Epidermal melanocyte (primary cell): ENCODE measurements around the gene ALKBH5.

Source experiments
- DNase-seq: peaks from one replicate; pipeline ENCODE4 v3.0.0; 2011; ENCODE audit warnings: low spot score; ENCODE audit not compliant: insufficient read length

ALKBH5 gene

GRCh38 chr17:18218756-18219415, 35.3 kb downstream of the ALKBH5 start:
- DNase-seq: no peak

GRCh38 chr17:18224053-18224386, 40.4 kb downstream of the ALKBH5 start:
- DNase-seq: no peak

GRCh38 chr17:18224387-18225120, 40.9 kb downstream of the ALKBH5 start:
- DNase-seq: no peak

GRCh38 chr17:18225121-18225641, 41.6 kb downstream of the ALKBH5 start, which contains the start of gene LLGL1:
LLGL1 (plus strand) TSS chr17:18225635; CDS start chr17:18225683, 48 bp downstream.
- peak; percentile 99 for DNase-seq

- no peak for DNase-seq
These were observed 42.1 kb downstream of the ALKBH5 start for GRCh38 chr17:18225642-18226283.

GRCh38 chr17:18226284-18226945, 42.8 kb downstream of the ALKBH5 start:
- no peak for DNase-seq

GRCh38 chr17:18227635-18228034, 44.0 kb downstream of the ALKBH5 start:
- DNase-seq: no peak

GRCh38 chr17:18228176-18228682, 44.6 kb downstream of the ALKBH5 start:
- no peak for DNase-seq

- DNase-seq: no peak
These were observed 45.6 kb downstream of the ALKBH5 start for GRCh38 chr17:18229254-18229653.

GRCh38 chr17:18229771-18230170, 46.1 kb downstream of the ALKBH5 start:
- no peak for DNase-seq

- no peak for DNase-seq
These were observed 46.9 kb downstream of the ALKBH5 start for GRCh38 chr17:18230288-18231141.

- DNase-seq: no peak
These were observed 47.5 kb downstream of the ALKBH5 start for GRCh38 chr17:18231164-18231563.

- no peak for DNase-seq
These were observed 50.3 kb downstream of the ALKBH5 start for GRCh38 chr17:18233803-18234518.

- DNase-seq: no peak
These were observed 51.3 kb downstream of the ALKBH5 start for GRCh38 chr17:18234853-18235380.

GRCh38 chr17:18235743-18236256, 52.2 kb downstream of the ALKBH5 start:
- DNase-seq: no peak

GRCh38 chr17:18236494-18236893, 52.9 kb downstream of the ALKBH5 start:
- DNase-seq: no peak

GRCh38 chr17:18237461-18237860, 53.8 kb downstream of the ALKBH5 start:
- DNase-seq: no peak

GRCh38 chr17:18238299-18238698, 54.7 kb downstream of the ALKBH5 start:
- no peak for DNase-seq

GRCh38 chr17:18240449-18240848, 56.8 kb downstream of the ALKBH5 start:
- no peak for DNase-seq
